ENCODE data around the gene TMEM100.

TMEM100 gene

GRCh38 chr17:55743103-55743679, 20.5 kb upstream of the TMEM100 start:
- DNase-seq, result no peak

GRCh38 chr17:55742272-55743102, 19.8 kb upstream of the TMEM100 start:
- DNase-seq, result no peak

GRCh38 chr17:55741356-55741700, 18.7 kb upstream of the TMEM100 start:
- DNase-seq, result no peak

GRCh38 chr17:55740511-55741355, 18.1 kb upstream of the TMEM100 start:
- no peak for DNase-seq

- no peak for DNase-seq
Observed at GRCh38 chr17:55737976-55738501, 15.4 kb upstream of the TMEM100 start.

- DNase-seq, result peak; percentile 63
Observed at GRCh38 chr17:55735731-55736405, 13.2 kb upstream of the TMEM100 start.

GRCh38 chr17:55734128-55734781, 11.6 kb upstream of the TMEM100 start:
- DNase-seq, result no peak

- DNase-seq, result peak; percentile 17
Observed at GRCh38 chr17:55731586-55732250, 9.1 kb upstream of the TMEM100 start.

- no peak for DNase-seq
Observed at GRCh38 chr17:55730808-55731207, 8.1 kb upstream of the TMEM100 start.

- DNase-seq, result no peak
Observed at GRCh38 chr17:55730380-55730779, 7.7 kb upstream of the TMEM100 start.

- no peak for DNase-seq
Observed at GRCh38 chr17:55729484-55729883, 6.8 kb upstream of the TMEM100 start.

GRCh38 chr17:55728833-55729232, 6.2 kb upstream of the TMEM100 start:
- DNase-seq, result no peak

GRCh38 chr17:55728361-55728760, 5.7 kb upstream of the TMEM100 start:
- no peak for DNase-seq

- no peak for DNase-seq
Observed at GRCh38 chr17:55727920-55728319, 5.3 kb upstream of the TMEM100 start.

GRCh38 chr17:55727275-55727674, 4.6 kb upstream of the TMEM100 start:
- no peak for DNase-seq

- DNase-seq, result no peak
Observed at GRCh38 chr17:55726440-55726839, 3.8 kb upstream of the TMEM100 start.

- DNase-seq, result no peak
Observed at GRCh38 chr17:55723488-55723848, 804 bp upstream of the TMEM100 start.

GRCh38 chr17:55722016-55722736, 488 bp downstream of the TMEM100 start:
- DNase-seq, result no peak

- DNase-seq, result no peak
Observed at GRCh38 chr17:55720919-55721836, 1.5 kb downstream of the TMEM100 start.
